HG02943 (cell line): ENCODE measurements around the gene TRAF3.

ENCODE experiments used
- ATAC-seq: cut with Tn5 transposase; IDR thresholded peaks from one replicate; pipeline ENCODE4 v1.9.1; 2021; ENCODE audit warnings: mild to moderate bottlenecking, low read depth, moderate library complexity; ENCODE audit not compliant: unreplicated experiment

Gene TRAF3

DNA sequence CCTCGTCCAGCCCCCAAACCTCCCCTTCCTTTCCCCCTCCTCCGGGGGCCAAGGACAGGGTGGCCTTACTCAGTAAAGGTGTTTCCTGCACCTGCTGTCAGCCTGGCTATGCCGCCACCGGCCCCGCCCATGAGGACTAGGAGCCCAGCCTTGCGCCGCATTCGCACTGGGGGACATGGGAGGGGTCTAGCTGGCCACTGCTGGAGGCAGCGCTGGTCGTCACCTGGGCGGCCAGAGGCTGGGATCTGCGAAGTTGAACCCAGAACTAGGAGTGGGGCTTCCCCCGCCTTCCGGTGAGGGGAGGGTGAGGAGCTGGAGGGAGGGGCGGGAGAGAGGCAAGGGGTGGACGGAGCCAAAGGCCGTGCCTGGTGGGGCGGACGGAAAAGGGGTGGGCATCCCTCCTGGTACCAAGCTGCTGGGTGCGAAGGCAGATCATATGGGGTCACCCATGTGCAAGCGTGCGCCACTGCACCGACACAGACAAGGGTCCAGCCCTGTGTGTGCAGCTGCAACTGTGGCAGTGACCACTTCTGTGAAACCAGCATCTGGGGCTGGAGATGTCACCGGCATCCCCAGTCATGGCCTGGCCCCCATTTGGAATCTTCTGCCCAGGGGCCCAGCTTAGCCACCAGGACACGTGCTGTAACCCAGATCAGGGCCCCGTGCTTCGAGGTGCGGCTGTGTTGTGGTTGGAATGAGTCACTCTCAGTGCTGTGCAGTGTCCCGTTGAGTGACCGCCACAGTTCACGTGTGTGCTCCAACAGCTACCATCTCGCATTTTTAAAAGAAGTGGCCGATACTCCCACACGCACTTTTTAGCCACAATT, 153.7 kb downstream of the TRAF3 start:
- ATAC-seq = no peak

DNA sequence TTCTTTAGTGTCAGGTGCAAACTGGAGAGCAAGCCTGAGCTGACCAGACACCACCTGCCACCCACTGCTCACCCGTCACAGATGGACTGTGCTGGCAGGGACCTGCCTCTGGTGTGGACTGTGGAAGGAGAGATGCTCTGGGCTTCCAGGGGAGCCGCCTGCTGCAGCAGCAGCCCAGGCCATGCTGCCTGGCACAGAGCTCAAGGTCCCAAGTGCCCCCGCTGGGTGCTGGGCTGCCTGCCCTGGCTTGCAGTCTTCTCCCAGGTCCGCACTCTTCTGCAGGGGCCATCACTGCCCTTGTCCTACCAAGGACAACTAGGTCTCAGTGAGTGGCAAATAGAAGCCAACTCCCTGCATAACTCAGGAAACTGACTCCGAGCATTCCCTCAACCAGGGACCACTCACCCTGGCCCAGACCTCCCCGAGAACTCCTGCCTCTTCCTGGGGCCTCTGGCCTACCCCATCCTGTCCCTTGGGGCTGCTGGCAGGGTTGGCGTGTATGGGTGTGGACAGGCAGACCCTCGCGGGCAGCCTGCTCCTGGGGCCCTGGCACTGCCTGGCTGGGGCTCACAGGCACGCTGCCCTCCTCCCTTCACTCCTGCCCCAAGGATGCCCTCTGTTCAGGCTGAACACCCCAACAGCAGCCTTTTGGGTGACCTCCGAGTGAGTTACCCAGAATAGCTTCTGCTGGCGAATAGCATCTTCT, 154.5 kb downstream of the TRAF3 start:
- ATAC-seq = no peak

DNA sequence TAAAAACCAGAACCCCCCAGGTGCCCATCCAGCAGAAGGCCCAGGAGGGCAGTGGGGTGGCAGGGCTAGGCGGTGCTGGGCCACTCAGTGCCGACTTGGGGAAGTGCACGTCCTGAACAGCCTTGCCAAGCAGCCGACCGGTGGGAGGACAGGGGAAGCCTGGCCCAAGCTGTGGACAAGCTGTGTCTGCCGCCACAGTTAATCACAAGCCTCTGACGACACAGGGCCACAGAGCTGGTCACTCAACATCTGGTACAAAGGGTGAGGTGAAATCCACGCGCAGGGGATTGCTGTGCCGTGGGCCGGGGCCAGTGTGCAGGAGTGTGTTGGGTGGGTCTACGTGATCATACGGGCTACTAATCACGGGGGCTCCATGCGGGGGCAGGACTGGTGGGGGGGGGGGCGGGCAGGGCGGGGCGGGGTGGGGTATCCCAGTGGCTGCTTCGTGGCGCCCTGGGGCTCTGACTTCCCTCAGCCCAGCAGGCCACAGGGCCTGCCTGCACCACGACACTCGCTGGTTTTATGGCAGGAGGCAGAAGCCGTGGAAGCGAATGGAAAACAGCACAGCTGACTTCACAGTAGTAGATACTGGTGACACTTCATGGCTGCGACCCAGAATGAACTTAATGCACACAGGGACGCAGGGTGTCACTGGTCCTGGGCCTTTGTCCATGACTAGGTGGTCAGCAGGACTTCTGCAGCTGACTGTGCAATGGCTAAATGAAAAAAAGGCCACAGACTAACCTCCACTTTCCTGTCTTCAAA, 155.4 kb downstream of the TRAF3 start:
- ATAC-seq = no peak

DNA sequence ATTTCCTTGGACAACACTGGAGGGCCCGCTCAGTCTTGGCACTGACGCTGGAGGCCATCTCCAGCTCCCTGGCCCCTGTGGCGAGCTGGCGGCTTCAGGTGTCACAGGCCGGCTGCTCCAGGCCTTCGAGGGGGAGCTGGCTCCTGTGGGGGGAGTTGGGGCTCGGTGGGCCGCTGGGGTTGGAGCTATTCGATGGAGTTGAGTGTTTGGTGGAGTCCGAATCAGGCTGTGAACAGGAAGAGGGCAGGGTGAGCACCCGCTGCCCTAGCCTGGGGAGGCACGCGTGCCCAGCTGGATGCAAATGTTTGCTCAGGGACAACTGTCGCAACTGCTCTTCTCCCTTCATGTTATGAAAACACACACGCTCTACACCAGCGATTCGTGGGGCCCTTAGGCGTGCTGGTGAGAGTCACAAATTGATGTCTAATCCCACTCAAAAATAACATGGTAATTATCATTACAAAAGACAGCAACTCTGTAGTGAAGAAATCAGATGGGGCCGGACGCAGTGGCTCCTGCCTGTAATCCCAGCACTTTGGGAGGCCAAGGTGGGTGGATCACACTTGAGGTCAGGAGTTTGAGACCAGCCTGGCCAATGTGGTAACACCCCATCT, 156.5 kb downstream of the TRAF3 start:
- no peak for ATAC-seq

DNA sequence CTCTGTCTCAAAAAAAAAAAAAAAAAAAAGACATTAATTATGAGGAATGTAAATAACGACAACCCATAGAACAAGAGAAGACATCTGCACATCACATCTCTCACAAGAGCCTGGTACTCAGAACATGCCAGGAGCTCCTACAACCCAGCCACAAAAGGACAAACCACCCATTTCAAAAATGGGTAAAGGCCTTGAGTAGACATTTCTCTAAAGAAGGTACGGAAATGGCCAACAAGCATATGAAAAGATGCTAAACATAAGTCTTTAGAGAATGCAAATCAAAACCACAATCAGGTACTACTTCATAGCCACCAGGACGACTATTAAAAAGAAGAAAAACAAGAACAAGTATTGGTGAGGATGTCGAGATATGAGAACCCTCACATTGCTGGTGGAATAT, 158.5 kb downstream of the TRAF3 start:
- ATAC-seq = no peak

DNA sequence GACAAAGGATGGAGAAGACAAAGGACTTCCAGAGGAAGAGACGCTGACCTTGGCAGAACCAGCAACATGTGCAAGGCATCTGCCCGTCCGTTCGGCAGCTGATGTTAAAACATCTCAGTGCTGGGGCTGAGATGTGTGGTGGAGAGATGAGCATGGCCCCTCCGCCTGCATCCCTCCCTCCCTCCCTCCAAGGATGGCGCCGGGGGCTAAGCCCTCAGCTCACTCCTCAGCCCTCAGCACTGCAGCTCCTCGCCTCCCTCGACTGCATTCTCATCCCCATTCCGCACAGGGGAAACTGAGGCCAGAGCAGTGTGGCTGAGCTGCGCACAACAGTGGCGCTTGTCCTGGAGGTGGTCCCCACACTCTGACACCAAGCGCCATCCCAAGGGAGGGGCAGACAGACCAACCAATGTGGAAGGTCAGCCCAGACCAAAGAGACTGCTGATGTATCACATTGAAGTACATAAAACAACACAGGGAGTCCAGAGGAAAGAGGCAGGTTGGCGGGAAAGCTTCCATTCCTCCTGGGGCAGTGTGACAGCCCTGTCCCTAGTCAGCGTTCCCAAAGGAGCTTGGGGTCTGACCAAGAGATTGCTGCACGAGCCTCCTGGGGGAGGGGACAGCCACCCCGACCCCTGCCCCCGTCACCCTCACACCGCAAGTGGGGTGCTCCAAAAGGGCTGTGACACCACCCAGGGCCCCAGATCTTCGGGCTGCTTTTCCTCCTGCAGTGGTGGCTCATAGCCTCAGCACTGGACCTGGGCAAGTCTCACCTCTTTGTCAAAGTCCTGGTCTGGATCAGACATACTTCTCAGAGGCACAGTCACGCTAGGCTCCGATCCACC, 160.3 kb downstream of the TRAF3 start:
- ATAC-seq = no peak

DNA sequence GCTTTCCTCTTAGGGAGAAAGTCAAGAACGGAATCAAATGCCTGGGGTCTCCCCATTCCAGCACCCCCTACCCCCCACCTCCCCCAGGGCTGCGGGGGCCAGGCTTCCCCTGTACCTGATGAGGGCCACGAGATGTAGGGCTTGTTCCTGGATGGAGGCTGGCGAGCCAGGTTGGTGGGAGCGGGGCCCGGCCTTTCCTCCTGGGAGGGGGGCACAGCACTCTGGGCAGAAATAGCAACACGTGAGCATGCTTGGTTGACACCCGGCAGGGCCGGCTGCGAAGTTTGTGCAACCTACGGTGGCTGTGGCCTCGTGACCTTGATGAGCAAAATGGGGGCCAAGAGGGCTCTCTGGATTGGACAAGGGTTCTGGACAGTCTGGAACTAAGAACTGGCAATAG, 160.9 kb downstream of the TRAF3 start:
- no peak for ATAC-seq

DNA sequence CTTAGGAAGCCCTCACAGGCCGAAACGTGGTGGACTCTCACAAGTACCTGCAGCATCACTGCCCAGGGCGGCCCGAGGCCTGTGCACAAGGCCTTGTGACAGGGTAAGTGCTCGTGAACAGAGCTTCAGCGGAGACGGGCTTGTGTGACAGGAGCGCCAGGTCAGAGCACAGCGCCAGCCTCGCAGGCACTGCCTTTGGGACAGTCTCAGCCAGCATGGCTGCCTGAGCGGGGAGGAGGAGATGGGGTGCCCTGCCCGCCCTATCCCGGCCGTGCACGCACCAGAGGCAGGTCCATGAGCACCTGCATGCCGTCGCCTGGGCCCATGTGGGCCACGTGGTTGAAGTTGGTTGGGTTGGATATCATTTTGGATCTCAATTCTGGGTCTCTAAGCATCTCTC, 162.1 kb downstream of the TRAF3 start:
- ATAC-seq = no peak

DNA sequence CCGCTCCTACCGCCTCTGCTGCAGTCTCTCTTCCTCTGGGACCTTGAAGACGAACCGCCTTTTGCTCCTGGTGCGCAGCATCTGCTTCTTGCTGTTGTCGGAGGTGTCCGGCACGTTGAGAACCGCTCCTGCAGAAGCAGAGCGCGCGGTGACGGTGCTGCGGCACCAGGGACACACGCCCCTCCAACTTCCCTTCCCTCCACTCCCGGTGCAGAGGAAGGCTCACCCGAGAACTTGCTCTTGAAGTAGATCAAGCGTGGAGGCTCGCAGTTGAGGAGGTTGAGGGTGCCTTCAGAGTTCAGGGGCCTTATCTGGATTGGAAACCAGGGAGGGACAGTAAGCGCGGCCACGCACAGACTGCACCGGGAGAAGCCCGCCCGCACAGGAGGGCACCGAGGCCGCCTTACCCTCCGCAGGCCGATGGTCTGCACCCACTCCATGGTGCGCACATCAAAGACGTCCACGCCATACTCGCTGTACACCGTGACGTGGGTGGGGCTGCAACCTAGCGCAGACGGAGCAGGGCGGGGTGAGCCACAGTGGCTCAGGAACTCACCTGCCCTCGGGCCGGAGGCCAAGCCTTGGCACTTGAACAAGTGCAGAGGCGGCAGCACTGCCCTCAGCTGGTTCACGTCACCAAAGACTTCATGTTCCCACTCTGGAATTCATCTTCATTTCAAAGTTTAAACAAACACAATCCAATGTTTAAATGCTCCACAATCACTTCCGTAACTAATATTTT, 162.7 kb downstream of the TRAF3 start:
- no peak for ATAC-seq

DNA sequence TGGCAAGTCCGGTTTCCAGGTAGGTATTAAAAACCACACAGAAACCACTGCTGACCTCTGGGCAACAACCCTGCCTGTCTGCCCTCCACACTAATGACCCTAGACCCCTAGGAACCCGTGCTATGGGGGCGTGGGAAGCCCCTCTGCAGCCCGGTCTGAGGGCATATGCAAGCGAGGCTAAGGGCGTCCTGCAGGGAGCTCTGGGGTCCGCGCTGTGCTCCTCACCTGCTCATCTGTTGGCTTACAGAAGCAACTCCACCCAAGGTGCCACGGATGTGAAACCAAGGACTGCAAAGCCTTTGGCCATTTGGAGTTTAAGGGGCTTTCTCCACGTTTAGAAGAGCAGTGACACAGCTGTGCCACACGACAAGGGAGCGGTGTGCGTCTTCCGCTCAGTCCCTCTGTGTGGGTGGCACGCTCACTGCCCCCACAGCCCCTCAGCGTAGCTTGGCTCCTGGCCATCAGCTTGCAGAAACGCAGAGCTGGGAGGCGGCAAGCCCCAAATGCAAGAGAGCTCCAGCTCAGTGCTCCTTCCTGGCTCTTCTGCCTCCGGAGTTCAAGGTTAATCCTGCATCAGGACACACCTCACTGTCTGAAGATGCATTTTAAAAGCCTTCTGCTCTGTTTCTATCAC, 163.6 kb downstream of the TRAF3 start:
- ATAC-seq = no peak

DNA sequence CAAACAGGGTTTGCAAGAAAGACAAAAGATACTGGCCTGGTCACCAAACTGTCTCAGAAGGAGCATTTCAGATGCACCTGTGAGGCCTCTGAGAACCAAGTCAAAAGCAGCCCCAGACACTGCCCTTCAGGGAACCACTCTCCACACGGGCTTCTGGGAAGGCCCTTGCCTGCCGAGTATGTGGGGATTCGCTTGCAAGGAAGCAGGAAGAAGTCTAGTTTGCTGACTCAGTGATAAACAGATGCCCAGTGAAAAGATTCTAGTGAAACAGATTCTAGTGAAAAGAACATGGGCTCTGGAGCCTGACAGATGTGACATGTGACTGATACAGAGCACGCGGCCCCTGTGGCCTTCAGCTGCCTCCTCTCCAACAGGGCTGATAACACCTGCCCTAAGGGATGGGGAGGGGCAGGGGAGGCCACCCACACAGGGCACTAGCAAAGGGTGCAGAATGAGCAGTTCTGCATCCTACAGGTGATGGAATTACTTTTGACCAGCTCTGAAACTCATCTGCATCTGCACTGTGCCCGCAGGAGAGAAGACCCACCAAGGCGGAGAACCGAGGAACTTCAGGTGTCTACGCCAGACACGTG, 164.3 kb downstream of the TRAF3 start:
- ATAC-seq = no peak

DNA sequence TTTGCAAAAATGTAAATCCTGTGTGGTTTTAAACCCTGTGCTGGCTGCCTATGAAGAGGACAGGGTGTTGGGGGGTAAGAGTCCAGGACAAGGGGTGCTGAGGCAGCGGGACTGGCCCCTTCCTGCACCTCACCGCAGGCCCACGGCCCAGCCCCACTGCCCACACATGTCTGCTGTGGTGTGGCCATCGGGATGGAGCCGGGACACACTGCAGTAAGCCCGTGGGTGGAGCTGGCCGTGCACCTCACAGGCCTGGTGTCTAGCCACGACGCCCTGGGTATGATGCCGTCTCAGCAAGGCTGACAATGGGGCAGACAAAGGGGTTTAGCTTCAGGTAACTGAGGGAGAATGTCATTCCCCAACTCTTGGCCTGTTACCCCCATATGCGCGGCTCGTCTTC, 164.8 kb downstream of the TRAF3 start:
- no peak for ATAC-seq

DNA sequence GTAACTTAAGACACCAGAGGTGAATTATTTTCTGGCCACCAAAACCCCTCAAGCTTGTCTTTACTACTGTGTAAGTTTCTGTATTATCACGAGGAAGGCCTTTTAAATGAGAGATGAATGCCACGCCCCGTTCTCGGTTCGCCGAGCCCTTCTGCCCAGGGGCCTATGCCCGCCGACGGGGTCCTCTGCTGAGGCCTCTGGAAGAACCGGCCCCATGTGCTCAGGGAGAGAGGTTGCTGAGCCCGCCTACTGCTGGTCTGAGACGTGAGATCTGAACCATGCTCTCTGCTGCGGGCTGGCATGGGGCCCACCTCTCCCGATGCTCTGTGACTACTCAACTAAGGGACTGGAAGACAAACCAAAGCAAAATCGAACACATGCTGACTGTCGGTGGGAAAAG, 166.2 kb downstream of the TRAF3 start:
- no peak for ATAC-seq

DNA sequence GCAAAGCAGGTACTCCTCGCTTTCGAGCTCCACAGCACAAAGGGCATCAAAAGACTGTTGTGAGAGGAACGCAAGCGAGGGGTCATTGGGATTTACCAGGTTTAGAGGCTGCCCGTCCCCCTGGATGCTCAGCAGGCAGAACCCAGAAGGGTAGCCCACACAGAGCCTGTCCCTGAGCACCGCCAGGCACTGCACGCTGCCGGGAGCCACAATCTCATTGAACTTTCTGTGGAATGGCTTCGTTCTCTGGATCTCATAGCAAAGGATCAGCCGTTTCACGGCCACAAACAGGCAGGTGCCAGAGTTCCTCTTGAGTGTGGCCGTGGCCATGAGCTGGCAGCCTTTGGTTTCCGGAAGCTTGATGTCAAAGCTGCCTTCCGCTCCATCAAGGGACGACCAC, 166.7 kb downstream of the TRAF3 start:
- ATAC-seq = no peak

DNA sequence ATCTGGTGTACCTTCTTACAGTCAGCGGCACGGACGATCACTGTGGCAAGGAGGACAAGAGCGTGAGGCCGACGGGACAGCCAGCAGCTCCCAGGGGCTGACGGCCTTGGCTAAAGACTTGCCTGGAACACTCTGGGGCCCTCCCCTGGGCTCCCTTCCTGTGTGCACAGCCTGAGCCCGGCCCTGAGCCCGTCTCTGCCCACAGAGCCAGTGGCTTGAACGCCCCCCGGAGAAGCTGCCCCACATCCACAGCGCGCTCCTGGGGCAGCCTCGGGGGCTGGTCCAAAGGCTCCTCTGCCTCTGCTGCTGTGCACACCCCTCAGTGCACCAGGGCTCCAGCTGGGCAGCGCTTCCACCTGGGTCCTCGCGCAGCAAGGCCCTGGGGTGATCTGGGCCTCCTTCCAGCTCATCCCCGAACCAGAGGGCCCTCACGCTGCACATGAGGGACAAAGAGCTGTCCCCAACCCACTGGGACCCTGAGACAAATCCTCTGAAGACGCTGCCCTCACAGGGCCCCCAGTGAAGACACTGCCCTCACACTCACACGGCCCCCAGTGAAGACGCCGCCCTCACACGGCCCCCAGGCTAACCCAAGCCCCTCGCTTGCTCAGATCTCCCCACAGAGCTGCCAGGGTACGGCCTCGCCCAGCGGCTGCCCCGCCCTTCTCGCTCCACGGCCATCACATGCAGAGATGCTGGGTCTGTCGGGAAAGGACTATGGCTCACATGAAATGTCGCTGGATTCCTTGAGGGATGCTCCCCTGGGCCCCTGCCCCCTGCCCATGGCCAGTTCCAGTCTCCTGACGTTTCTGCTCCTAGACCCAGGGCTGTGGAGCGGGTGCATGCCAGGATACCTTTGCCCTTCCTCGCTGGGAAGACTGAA, 167.4 kb downstream of the TRAF3 start:
- ATAC-seq = no peak

DNA sequence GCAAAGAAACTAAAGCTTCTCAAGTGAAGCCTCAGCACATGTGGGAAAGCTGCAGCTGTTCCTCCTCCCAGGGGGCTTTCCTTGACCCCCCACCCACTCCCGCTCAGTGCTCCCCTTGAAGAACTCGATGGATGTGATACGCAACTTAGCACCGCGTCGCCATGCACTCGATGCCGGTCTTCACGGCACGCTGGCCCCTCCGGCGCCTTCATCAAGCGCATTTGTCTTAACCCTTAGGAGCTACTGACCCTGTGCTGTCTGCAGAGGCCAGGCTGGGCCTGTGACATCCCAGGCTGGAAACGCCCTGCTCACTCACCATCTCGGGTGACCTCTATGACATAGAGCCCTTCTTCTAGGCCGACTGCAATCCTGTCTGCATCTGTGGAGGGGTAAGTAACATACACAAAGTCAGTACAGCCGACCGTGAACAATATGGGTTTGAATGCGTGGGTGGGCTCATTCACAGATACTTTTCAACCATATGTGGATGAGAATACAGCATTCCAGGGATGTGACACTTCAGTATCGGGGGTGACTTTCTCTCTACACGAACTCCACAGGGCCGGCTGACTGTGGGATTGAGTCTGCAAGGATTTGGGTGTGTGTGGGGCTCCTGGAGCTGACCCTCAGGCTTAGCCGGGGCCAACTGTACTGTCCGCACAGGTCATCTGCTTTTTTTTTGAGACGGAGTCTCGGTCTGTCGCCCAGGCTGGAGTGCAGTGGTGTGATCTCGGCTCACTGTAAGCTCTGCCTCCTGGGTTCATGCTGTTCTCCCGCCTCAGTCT, 168.3 kb downstream of the TRAF3 start:
- no peak for ATAC-seq
